K562 (cell line): Measurements from ENCODE around the gene PRKG1. TPM values are rescaled to one million over a fixed set of nuclear protein-coding genes. Genes with fewer than 3 reads are reported as not detected.

ENCODE experiments used
- ATAC-seq: fragments of 200-7000 bp; cut with Tn5 transposase; 3 replicates; pipeline ENCODE4 v1.9.1; 2020; ENCODE audit warnings: moderate library complexity
- BruUV-seq: library from RNA; stranded (reverse); fragments of 400-500 nt; replicated peaks from 2 replicates; lab custom pipeline; 2021; lab: Mats Ljungman, UMichigan
- CTCF ChIA-PET: fragments of 300-600 bp; formaldehyde crosslinking; extraction: SDS; loops from one replicate; lab custom pipeline; 2021; ENCODE audit warnings: low intra/inter-chr PET ratio; lab: Yijun Ruan, JAX
- POLR2A ChIA-PET: fragments of 300-600, 350-650 bp; sonication (Branson Sonifier 250); formaldehyde crosslinking; extraction: SDS; loops from one replicate; lab custom pipeline; 2021; ENCODE audit warnings: antibody characterized with exemption, inconsistent platforms; lab: Yijun Ruan, JAX
- DNase-seq, 4 experiments: peaks; one replicate each; pipeline versions ENCODE4 v3.0.0 to v3.0.0-alpha.2; 2011 to 2018; ENCODE audit warnings: low spot score in 3 of 4, mixed read lengths in 3 of 4; ENCODE audit errors: extremely low read depth in 1 of 4
- FAIRE-seq: peaks from 2 replicates; lab custom pipeline; 2011; peaks lifted over from hg19 to GRCh38; lab: Jason Lieb, UNC
- H2AFZ ChIP-seq: 2 replicates; pipeline ENCODE4 v1.6.0; 2011; ENCODE audit warnings: low read depth, low read length, control low read depth, inconsistent platforms
- H3K27ac ChIP-seq: fragments of 200-600 bp; 3 replicates; pipeline ENCODE4 v1.8.0; 2011; ENCODE audit warnings: low read depth, mild to moderate bottlenecking, control low read depth, inconsistent platforms, low read length, moderate library complexity, mixed read lengths; ENCODE audit errors: extremely low read depth
- H3K27me3 ChIP-seq, 2 experiments: fragments of 300-600 bp in 1 of 2; 2 replicates in 1 of 2; 3 replicates in 1 of 2; pipeline versions ENCODE4 v1.6.0 to v1.8.0; 2011; ENCODE audit warnings: inconsistent platforms in 2 of 2, low read length in 2 of 2, mild to moderate bottlenecking in 1 of 2, mixed read lengths in 1 of 2, moderate library complexity in 1 of 2; ENCODE audit not compliant: control insufficient read depth in 2 of 2, insufficient read depth in 2 of 2
- H3K36me3 ChIP-seq: fragments of 300-600 bp; 3 replicates; pipeline ENCODE4 v1.8.0; 2011; ENCODE audit warnings: mild to moderate bottlenecking, low read length, inconsistent platforms; ENCODE audit not compliant: control insufficient read depth, insufficient read depth
- H3K4me1 ChIP-seq, 2 experiments: fragments of 200-600 bp in 1 of 2; replicated peaks in 1 of 2; 2 replicates in 1 of 2; 3 replicates in 1 of 2; pipeline versions ENCODE4 v1.5.1 to v1.8.0; 2011; ENCODE audit warnings: inconsistent platforms in 2 of 2, low read length in 2 of 2, mild to moderate bottlenecking in 1 of 2, mixed read lengths in 1 of 2, moderate library complexity in 1 of 2; ENCODE audit not compliant: control insufficient read depth in 2 of 2, insufficient read depth in 2 of 2
- H3K4me2 ChIP-seq: 2 replicates; pipeline ENCODE4 v1.6.1; 2011; ENCODE audit warnings: low read length, control low read depth, inconsistent platforms, mixed read lengths; ENCODE audit not compliant: insufficient read depth
- H3K4me3 ChIP-seq: fragments of 200-600 bp; sonication (generic), shearing (Covaris generic); 2 replicates; pipeline ENCODE4 v1.5.1; 2016; ENCODE audit warnings: control low read depth, inconsistent platforms
- H3K79me2 ChIP-seq: fragments of 200-600 bp; 3 replicates; pipeline ENCODE4 v1.8.0; 2011; ENCODE audit warnings: low read length, inconsistent platforms; ENCODE audit not compliant: control insufficient read depth, insufficient read depth
- H3K9ac ChIP-seq, 2 experiments: 2 replicates each; pipeline versions ENCODE4 v1.6.0 to v1.6.1; 2011; ENCODE audit warnings: low read depth in 2 of 2, low read length in 2 of 2, control low read depth in 1 of 2, inconsistent platforms in 1 of 2, mild to moderate bottlenecking in 1 of 2, mixed read lengths in 1 of 2; ENCODE audit not compliant: insufficient read depth in 1 of 2
- H3K9me1 ChIP-seq: one replicate; pipeline ENCODE4 v1.6.0; 2011; ENCODE audit warnings: inconsistent platforms, mild to moderate bottlenecking, low read length, moderate library complexity; ENCODE audit not compliant: control insufficient read depth, insufficient read depth
- H3K9me3 ChIP-seq: replicated peaks from 2 replicates; pipeline ENCODE4 v1.5.1; 2011; ENCODE audit warnings: low read depth, low read length, inconsistent platforms; ENCODE audit not compliant: control insufficient read depth, insufficient read depth
- H4K20me1 ChIP-seq: replicated peaks from 2 replicates; pipeline ENCODE4 v1.6.1; 2011; ENCODE audit warnings: low read length, inconsistent platforms, mixed read lengths; ENCODE audit not compliant: control insufficient read depth, insufficient read depth
- ATF1 ChIP-seq, 2 experiments: fragments of 450-650 bp in 1 of 2; IDR thresholded peaks; 2 replicates each; pipeline ENCODE4 v1.6.1; 2016; ENCODE audit warnings: missing compliant biosample characterization in 1 of 2, missing genetic modification characterization in 1 of 2
- C11orf30 ChIP-seq: fragments of 450-650 bp; IDR thresholded peaks from 2 replicates; pipeline ENCODE4 v1.6.1; 2016; ENCODE audit warnings: low read depth, mild to moderate bottlenecking
- DPF2 ChIP-seq: fragments of 450-650 bp; IDR thresholded peaks from 2 replicates; pipeline ENCODE4 v1.6.1; 2016
- MEF2A ChIP-seq: IDR thresholded peaks from 2 replicates; pipeline ENCODE4 v1.6.1; 2011; ENCODE audit warnings: low read depth, mild to moderate bottlenecking, low read length, moderate library complexity; ENCODE audit not compliant: control insufficient read depth
- SIX5 ChIP-seq, 2 experiments: IDR thresholded peaks; 2 replicates each; pipeline ENCODE4 v1.6.1; 2011; ENCODE audit warnings: low read length in 2 of 2, borderline replicate concordance in 1 of 2, low read depth in 1 of 2, mild to moderate bottlenecking in 1 of 2, moderate library complexity in 1 of 2; ENCODE audit not compliant: insufficient read depth in 1 of 2
- SLC30A9 ChIP-seq: fragments of 250-450 bp; sonication (Bioruptor Pico); IDR thresholded peaks from 2 replicates; pipeline ENCODE4 v1.8.0; 2022; ENCODE audit warnings: mild to moderate bottlenecking, moderate library complexity
- SMAD4 ChIP-seq: fragments of 250-450 bp; sonication (Bioruptor Pico); conservative IDR thresholded peaks from 2 replicates; pipeline ENCODE4 v1.8.0; 2021; ENCODE audit warnings: inconsistent platforms, mild to moderate bottlenecking, moderate library complexity
- SREBF2 ChIP-seq: sonication (generic); formaldehyde crosslinking; IDR thresholded peaks from 2 replicates; pipeline ENCODE4 v1.4.0; 2020; ENCODE audit warnings: mild to moderate bottlenecking, missing genetic modification reagents
- TAF1 ChIP-seq: IDR thresholded peaks from 2 replicates; pipeline ENCODE4 v1.6.1; 2011; ENCODE audit warnings: mild to moderate bottlenecking, low read length, moderate library complexity; ENCODE audit not compliant: insufficient read depth, control insufficient read depth, severe bottlenecking; ENCODE audit errors: extremely low read depth
- TBL1XR1 ChIP-seq, 2 experiments: IDR thresholded peaks; 2 replicates each; pipeline ENCODE4 v1.6.1; 2012; ENCODE audit warnings: improper control_type of control experiment in 2 of 2, low read length in 2 of 2, mild to moderate bottlenecking in 1 of 2
- ZNF785 ChIP-seq: fragments of 250-450 bp; sonication (Bioruptor Pico); IDR thresholded peaks from 2 replicates; pipeline ENCODE4 v1.4.0; 2020; ENCODE audit warnings: mild to moderate bottlenecking
- WGBS: fragments of 100-300 bp; shearing (Covaris generic); methylation state at CpG from one replicate; pipeline ENCODE4 v1.1.6; 2016; ENCODE audit warnings: low coverage, mixed read lengths; ENCODE audit not compliant: insufficient coverage; ENCODE audit errors: missing lambda C conversion rate; 5-methylcytosine and 5-hydroxymethylcytosine counted together
- in situ Hi-C: fragments of 300-500 bp; cut with MboI; formaldehyde crosslinking; loops from 4 replicates; pipeline ENCODE4 v1.15.0; 2018; ENCODE audit warnings: inconsistent platforms, mixed read lengths
- intact Hi-C: fragments of 100-400 bp; cut with micrococcal nuclease; formaldehyde crosslinking; loops from 2 replicates; pipeline ENCODE4 v1.14.2; 2022
- polyA plus RNA-seq, 8 experiments: library from polyadenylated mRNA; depleted of rRNA in 4 of 8; stranded (reverse) in 5 of 8; unstranded in 3 of 8; fragments of >200 nt; fragmentation: Nextera tagmentation in 2 of 8; fragmentation: Illumina TruSeq in 1 of 8; extraction: Ambion mirVana in 2 of 8; extraction: Trizol in 1 of 8; gene quantifications; 2 replicates each; pipeline versions ENCODE4 v1.2.1 to v1.2.3, GENCODE V29; 2011 to 2014; ENCODE audit warnings: inconsistent platforms in 1 of 8, missing spikeins in 1 of 8
- total RNA-seq, 7 experiments: library from RNA; depleted of rRNA in 6 of 7; stranded (reverse); fragments of >200 nt in 6 of 7; fragmentation: Illumina TruSeq in 2 of 7; extraction: Trizol in 2 of 7; gene quantifications; 2 replicates each; pipeline versions ENCODE4 v1.2.1 to v1.2.3, GENCODE V29; 2011 to 2021; ENCODE audit warnings: low replicate concordance in 1 of 7
- TF ChIP-seq, protein P1 (sequence below): fragments of 450-650 bp; IDR thresholded peaks from 2 replicates; pipeline ENCODE4 v1.6.1; 2016; ENCODE audit warnings: antibody characterized with exemption
- TF ChIP-seq, protein P2 (sequence below), 3 experiments: fragments of 200-800 bp in 1 of 3; sonication (Bioruptor generic) in 1 of 3; sonication (generic) in 1 of 3; formaldehyde crosslinking in 1 of 3; IDR thresholded peaks; 2 replicates each; pipeline versions ENCODE4 v1.6.1 to v1.8.0; 2016 to 2022; ENCODE audit warnings: mild to moderate bottlenecking in 2 of 3, missing compliant biosample characterization in 2 of 3, missing genetic modification characterization in 2 of 3, missing genetic modification reagents in 1 of 3
- TF ChIP-seq, protein P3 (sequence below): sonication (generic); formaldehyde crosslinking; IDR thresholded peaks from 2 replicates; pipeline ENCODE4 v1.8.0; 2023; ENCODE audit warnings: mild to moderate bottlenecking, missing genetic modification reagents
- TF ChIP-seq, protein P4 (sequence below): fragments of 200-800 bp; sonication (Bioruptor generic); IDR thresholded peaks from 2 replicates; pipeline ENCODE4 v1.6.1; 2017; ENCODE audit warnings: missing genetic modification characterization, missing compliant biosample characterization

The PRKG1 gene
- total and polyA plus RNA-seq, 9 of the 15 experiments (the other 6 are each of a cell fraction or from before 2014, with no cell fraction given), result 0.22 TPM; not detected in 8

DNA sequence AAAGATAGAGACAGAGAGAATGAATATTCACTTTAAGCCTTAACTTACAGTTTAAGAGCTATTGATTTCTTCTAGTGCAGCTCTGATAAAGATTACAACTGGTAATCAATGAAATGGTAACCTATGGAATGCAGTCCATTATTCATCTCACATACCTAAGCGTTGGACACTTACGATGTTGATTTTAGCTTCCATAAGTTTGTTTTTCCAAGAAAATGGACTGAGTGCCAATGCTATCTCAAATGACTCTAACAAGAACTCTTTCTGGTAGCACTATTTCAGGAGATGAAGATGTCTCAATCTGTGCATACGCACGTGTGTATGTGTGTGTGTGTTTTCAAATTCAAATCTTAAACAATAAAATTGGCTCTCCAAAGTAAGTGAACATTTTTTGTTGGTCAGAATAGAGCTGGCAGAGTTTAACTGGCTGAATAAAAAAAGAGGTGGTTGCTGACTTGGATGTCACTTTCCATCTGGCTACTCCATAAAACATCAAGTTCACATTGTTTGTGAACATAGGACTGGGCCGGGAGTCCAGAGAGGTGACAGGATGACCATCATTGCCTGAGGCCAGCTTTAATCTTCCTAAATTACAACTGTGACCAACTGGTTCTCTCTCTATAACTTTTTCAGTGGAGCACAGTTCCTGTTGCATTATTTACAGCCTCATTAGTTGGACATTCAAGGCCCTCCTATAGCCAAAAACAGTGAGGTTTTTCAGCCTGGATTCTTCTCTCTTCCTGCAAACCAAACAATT lies 732.0 kb downstream of the PRKG1 start (continued):
- no peak for TF ChIP-seq SIX5 (IDR thresholded peaks at IDR 0.05; ENCODE audit: borderline replicate concordance in 1 of 2, insufficient read depth in 1 of 2, low read depth in 1 of 2, low read length in 2 of 2)
- TF ChIP-seq, protein P1, sequence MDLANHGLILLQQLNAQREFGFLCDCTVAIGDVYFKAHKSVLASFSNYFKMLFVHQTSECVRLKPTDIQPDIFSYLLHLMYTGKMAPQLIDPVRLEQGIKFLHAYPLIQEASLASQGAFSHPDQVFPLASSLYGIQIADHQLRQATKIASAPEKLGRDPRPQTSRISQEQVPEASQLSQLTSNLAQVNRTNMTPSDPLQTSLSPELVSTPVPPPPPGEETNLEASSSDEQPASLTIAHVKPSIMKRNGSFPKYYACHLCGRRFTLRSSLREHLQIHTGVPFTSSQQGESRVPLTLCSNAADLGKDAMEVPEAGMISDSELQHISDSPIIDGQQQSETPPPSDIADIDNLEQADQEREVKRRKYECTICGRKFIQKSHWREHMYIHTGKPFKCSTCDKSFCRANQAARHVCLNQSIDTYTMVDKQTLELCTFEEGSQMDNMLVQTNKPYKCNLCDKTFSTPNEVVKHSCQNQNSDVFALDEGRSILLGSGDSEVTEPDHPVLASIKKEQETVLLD, result no peak
- no peak for TF ChIP-seq C11orf30
- TF ChIP-seq, protein P2, sequence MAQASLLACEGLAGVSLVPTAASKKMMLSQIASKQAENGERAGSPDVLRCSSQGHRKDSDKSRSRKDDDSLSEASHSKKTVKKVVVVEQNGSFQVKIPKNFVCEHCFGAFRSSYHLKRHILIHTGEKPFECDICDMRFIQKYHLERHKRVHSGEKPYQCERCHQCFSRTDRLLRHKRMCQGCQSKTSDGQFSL (CRISPR knock-in tag; IDR thresholded peaks at IDR 0.05), result no peak
- TF ChIP-seq, protein P2 (tag; IDR thresholded peaks at IDR 0.05), result no peak
- TF ChIP-seq DPF2, result no peak

DNA sequence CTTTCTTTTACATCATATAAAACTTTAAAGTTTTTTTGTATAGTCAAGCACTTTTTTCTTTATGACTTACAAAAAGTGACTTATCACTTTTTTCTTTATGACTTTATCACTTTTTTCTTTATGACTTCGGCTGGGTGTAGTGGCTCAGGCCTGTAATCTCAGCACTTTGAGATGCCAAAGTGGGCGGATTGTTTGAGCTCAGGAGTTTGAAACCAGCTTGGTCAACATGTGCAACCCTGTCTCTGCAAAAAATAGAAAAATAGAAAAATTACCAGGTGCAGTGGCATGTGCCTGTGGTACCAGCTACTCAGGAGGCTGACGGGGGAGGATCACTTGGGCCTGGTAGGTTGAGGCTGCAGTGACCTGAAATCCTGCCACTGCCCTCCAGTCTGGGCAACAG lies 733.9 kb downstream of the PRKG1 start:
- Histone ChIP-seq H3K9me3 (no peaks in the 10 kb centered on the region), H3K4me3 (no peak overlapping the region), H4K20me1 (no peaks in the 10 kb centered on the region), H3K27ac (no peak overlapping the region), H3K27me3 (no peaks in the 10 kb centered on the region), H2AFZ (no peak overlapping the region), H3K4me2 (no peak overlapping the region), H3K79me2 (no peaks in the 10 kb centered on the region), H3K9me1 (no peaks in the 10 kb centered on the region), H3K4me1 (no peaks in the 10 kb centered on the region), H3K36me3 (no peaks in the 10 kb centered on the region), H3K9ac (no peak overlapping the region)
- POLR2A ChIA-PET, result no interaction called here
- WGBS, result 0% methylated on average over 3 of the region's 3 CpGs
- ATAC-seq (no peak), DNase-seq (no peak), FAIRE-seq (no peak)
- in situ Hi-C loops (no loop called here), intact Hi-C loops (no loop called here)
- CTCF ChIA-PET, result no interaction called here
- no TSS peak for BruUV-seq
- TF ChIP-seq ATF1 (CRISPR knock-in tag; IDR thresholded peaks at IDR 0.05) (no peak), ATF1 (tag; IDR thresholded peaks at IDR 0.05) (no peak), SREBF2 (CRISPR knock-in tag) (no peak), SMAD4 (CRISPR knock-in tag) (no peak), MEF2A (no peak), SLC30A9 (no peak), TAF1 (no peak), TBL1XR1 (IDR thresholded peaks at IDR 0.05; ENCODE audit: low read length in 2 of 2) (no peak), ZNF785 (CRISPR knock-in tag) (no peak)
- TF ChIP-seq, protein P3, sequence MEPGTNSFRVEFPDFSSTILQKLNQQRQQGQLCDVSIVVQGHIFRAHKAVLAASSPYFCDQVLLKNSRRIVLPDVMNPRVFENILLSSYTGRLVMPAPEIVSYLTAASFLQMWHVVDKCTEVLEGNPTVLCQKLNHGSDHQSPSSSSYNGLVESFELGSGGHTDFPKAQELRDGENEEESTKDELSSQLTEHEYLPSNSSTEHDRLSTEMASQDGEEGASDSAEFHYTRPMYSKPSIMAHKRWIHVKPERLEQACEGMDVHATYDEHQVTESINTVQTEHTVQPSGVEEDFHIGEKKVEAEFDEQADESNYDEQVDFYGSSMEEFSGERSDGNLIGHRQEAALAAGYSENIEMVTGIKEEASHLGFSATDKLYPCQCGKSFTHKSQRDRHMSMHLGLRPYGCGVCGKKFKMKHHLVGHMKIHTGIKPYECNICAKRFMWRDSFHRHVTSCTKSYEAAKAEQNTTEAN (CRISPR knock-in tag), result no peak
- TF ChIP-seq, protein P4, sequence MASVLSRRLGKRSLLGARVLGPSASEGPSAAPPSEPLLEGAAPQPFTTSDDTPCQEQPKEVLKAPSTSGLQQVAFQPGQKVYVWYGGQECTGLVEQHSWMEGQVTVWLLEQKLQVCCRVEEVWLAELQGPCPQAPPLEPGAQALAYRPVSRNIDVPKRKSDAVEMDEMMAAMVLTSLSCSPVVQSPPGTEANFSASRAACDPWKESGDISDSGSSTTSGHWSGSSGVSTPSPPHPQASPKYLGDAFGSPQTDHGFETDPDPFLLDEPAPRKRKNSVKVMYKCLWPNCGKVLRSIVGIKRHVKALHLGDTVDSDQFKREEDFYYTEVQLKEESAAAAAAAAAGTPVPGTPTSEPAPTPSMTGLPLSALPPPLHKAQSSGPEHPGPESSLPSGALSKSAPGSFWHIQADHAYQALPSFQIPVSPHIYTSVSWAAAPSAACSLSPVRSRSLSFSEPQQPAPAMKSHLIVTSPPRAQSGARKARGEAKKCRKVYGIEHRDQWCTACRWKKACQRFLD (CRISPR knock-in tag), result no peak
